OCI-LY1 (cell line): ENCODE measurements around the gene PCNT.

Experiments used
- CTCF ChIP-seq: fragments of 200-600 bp; sonication (generic), shearing (Covaris generic); IDR thresholded peaks from 2 replicates; pipeline ENCODE4 v1.5.1; 2017; ENCODE audit warnings: mild to moderate bottlenecking, antibody characterized with exemption, low read length, moderate library complexity, mixed read lengths
- EZH2 ChIP-seq: fragments of 200-600 bp; sonication (generic), shearing (Covaris generic); IDR thresholded peaks from 2 replicates; pipeline ENCODE4 v1.8.0; 2017; ENCODE audit warnings: borderline replicate concordance, mixed run types, mild to moderate bottlenecking, antibody characterized with exemption, low read length, moderate library complexity, mixed read lengths

- TF ChIP-seq CTCF (no peak), EZH2 (no peak)
Measured at GRCh38 chr21:46468108-46468774, 144.3 kb downstream of the PCNT start.
